NCI-H2171 treated with DMSO at 0.1 percent for 48 hours (cell line): ENCODE measurements around the gene ANKUB1.

Experiments used
- DNase-seq: peaks from one replicate; lab custom pipeline; 2025; lab: John Stamatoyannopoulos, UW

The ANKUB1 gene

DNA sequence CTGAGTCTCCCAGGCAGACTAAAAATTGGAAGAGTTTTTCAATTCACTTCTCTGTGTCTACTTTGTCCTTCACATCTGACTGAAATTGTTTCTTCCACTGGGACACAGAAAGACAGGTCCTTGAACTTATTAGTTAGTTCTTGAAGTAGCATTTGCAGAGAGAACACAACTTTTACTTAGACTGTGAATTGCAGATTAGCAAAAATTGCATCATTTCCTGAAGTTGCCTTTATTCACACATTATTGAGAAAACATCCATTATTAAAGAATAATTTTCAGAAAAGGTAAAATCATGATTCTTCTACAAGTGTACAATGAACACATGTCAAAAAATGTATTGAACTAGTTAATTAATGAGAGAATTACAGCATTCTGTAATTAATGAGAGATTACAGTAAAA is 38.6 kb downstream of the ANKUB1 start:
- no peak for DNase-seq

DNA sequence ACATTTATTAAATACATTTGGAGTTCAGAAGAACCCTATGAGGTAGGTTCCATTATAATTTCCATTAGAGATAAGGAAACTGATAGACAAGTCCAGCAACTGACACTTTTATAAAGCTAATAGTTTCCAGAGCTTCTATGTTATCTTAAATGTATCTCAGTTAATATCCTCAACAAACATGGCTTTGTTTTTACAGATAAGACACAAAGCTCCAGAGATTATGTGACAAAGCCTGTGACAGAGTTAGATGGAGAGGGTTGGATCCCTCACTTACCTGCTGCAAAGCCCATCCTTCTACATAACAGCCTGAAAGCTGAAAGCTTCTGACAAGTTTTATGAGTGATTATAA is 39.6 kb downstream of the ANKUB1 start:
- no peak for DNase-seq

DNA sequence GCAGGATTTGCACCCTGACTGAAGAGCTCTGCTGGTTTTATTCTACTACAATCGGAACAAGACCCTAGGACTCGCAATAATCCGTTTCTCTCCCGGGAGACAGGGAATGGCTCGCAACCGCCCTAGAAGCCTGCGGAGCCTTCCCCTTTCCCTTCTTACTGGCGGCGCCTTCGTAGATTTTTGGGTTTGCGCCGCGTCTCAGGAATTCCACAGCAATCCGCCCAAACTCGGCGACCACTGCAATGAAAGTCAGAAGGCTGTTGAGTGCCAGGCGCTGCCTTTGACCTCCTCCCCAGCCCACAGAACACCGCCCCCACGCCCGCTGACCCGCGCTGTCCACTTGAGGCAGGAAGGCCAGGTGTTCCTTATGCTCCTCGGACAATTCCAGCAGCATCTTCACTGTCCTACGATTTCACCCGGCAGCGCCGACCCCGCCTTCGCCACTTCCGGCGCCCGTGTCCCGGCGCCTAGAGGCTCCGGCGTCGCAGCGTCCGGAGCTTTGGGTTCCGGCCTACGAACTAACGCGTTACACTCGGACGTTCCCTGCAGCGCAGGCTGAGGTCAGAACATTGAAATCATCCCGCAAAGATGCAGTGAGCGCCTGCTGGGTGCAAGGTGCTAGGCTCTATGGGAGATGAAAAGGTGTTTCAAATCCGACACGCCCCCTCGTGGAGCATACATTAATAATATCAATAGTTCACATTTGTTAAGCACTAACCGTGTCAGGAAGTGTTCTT is 40.1 kb downstream of the ANKUB1 start, which contains the start of gene COMMD2:
Gene COMMD2 (minus strand): TSS at position 439 of the 737 bp plus-strand sequence. CDS start 45 bp downstream, at position 394.
- peak; percentile 91 for DNase-seq

DNA sequence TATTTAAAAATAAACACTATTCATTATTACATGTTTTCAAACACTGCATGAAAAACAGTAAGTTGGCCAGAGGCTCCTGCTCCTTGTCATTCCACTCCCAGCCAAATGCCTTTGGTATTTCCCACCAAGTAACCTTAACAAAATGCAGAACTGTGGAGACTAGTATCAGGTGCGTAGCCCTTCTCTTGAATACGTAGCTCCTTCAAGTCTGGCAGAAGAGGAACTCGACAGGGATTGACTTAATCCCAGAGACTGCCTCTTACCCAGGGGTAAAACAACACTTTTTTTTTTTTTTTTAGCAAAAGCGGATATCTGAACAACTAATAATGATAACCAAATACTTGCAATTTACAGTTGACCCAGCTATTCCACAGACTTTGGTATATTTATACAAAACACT is 40.8 kb downstream of the ANKUB1 start:
- no peak for DNase-seq

DNA sequence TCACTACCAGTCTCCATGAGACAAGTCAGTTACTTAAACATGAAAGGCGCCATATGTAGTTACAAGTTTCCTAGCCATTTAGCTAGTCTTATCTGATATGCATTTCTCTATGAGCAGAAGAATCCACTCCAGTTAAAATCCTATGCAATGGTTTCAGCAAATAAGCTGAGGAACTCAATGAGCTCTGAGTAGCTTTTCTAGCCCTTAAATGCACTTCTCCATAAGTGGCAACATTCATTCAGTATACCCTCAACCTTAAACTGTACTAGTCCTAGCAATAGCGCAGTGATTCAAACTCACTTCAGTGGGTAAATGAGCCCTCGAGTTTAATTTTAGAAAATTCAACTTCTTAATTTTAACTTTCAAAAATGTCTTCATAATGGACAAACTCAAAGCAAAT is 47.7 kb downstream of the ANKUB1 start:
- no peak for DNase-seq

- no peak for DNase-seq
Measured at GRCh38 chr3:149744151-149744550, 48.2 kb downstream of the ANKUB1 start.

DNA sequence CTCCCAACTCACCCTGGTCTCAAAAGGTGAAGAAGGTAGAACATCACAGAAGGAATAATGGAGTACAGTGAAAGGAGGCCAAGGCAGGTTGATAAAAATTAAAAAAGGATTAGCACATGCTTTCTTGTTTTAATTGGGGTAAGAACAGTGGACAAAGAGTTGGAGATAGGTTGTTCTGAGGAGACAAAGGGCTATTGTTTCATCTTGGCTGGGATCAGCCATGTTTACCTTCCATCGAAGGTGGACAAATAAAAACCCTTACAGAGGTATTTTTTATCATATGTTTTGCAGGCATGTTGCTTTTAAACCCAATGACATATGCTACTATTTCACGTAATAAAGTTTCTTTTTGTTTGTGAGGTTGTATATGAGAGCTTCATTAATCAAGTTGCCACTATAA is 53.0 kb downstream of the ANKUB1 start:
- no peak for DNase-seq

DNA sequence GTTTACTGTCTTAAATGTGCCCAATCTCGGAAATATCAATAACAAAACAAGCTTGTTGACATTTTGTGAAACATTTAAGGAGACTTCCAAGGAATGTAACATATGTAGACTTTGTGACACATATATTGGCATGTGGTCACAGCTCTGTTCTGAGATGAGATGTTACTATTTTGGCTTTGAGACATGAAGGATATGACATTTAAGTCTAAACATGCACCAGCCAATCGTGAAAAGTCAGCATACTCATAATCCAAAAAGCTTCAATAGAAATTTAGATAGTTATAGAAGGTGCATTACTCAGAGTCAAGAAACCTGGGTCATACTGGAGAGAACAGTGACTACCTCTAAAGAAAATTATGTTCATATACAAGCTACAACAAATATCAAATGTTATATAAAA is 53.5 kb downstream of the ANKUB1 start:
- no peak for DNase-seq

DNA sequence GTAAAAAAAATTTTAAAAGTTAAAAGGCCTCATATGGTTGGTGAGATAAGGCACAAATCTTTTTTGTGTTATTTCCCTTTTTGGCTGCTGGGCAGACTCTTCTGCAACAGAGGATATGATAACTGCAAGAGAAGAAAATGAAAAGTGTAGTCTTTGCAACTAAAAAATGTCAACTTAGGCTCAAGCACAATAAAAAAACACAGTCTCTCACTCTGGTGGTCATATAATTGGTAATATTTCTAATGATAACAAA is 55.5 kb downstream of the ANKUB1 start:
- DNase-seq = no peak

- no peak for DNase-seq
Measured at GRCh38 chr3:149736175-149736952, 56.0 kb downstream of the ANKUB1 start.

- DNase-seq = no peak
Measured at GRCh38 chr3:149732234-149732633, 60.1 kb downstream of the ANKUB1 start.

DNA sequence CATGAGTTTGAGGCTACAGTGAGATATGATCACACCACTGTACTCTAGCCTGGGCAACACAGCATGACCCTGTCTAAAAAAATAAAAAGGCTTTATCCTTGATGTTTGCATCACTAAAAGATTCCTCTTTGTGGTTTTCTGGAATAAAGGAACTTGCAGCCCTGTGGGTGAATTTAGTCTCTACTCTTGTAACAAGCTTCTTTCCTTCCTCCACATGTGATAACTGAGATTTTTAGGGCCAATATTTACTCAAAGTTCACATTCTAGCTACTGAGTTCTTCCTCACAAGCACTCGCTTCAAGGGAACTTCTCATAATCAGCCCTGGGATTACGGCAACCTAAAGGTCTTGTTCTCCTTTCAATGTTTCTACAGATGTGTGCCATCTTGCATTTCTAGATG is 64.7 kb downstream of the ANKUB1 start:
- no peak for DNase-seq

GRCh38 chr3:149726716-149727407 is 65.5 kb downstream of the ANKUB1 start:
- no peak for DNase-seq

GRCh38 chr3:149723781-149724180 is 68.6 kb downstream of the ANKUB1 start:
- no peak for DNase-seq

GRCh38 chr3:149720918-149721317 is 71.4 kb downstream of the ANKUB1 start:
- no peak for DNase-seq

DNA sequence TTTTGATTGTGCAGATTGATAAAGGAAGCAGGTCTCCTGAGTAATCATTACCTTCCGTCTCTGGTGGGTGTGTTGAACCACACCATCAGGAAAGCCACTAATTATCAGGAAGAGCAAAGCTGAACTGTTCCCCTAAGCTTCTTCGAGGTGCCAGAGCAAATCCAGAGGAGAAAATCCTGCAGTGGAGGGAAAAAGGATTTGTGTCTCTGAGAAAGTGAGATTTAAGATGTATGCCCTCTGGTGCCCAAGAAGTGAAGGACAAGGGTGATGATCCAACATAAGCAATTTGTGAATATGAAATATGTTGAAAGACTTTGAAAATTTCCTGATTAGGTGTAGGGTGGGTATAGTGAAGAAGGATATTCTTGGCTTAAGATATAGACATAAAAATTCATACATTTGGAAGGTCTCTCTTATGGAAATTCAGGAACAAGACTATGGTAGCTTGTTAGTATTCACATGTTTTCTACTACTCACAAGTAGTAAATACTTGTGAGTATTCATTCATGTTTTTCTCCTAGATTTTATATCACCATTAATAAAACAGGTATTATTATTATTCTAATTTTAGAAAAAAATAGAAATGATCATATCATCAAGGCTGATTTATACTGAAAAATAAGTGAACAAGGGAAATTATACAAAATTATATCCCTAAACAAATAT is 74.8 kb downstream of the ANKUB1 start:
- DNase-seq = peak; percentile 55

DNA sequence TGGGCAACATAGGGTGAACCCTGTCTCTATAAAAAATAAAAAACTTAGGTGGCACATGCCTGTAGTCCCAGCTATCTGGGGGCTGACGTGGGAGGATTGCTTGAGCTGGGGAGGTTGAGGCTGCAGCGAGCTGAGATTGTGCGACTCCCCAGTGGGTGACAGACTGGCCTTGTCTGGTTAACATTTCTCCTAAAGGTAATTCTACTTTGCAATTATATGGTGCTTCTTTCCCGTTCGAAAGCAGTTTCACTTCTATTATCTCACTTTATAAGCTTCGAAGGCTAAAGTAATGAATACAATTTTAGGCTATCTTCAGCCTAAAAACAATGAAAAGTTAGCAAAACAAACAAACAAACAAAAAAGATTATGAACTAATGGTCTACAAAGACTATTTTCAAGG is 75.4 kb downstream of the ANKUB1 start:
- DNase-seq = no peak

- no peak for DNase-seq
Measured at GRCh38 chr3:149715247-149715646, 77.1 kb downstream of the ANKUB1 start.

DNA sequence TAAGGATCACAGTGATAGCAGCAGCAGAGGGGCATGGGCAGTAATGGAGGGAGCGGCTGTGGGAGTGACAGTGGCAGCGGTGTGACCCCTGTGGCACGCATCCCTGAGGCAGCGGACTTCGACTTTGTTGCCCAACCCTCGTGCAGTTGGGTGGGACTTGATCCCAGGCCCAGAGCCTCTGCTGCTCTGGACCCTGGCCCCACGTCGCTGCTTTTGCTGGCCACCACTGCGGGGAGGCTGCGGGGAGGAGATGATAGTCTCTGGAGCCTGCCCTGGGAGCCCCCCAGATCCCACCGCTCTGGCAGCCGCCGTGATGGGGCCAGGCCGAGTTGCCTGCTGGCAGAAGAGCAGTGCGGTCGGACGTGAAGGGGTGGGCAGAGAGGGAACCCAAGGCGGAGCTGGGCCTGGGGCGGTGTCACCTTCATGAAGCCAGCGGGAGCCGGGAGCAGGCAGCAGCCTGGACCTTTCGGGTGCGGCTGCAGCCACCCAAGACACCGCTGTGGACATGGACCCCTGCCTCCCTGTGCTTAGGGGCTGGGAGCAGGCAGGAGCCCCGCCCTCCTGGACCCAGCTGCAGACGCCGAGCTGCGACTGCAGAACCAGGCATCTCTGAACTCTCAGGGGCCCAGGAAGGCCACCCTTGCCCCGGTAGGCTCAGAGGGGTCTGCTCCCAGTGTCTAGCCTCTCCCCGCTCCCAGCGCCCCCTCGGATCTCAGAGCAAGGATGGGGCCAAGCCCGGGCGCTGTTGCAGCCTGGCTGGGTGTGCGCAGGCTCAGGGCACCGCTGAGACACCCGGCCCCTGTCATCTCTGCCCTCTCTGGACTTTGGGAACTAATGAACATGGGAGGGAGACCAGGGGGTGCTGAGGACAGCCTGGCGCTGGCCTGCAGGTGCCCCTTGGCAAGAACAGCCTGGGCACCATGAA is 78.4 kb downstream of the ANKUB1 start:
- no peak for DNase-seq
